COLO668 (cell line): ENCODE results near the gene NSUN6.

ENCODE experiments used
- DNase-seq: peaks from one replicate; lab custom pipeline; 2025; ENCODE audit not compliant: unreplicated experiment; lab: John Stamatoyannopoulos, UW

NSUN6 gene

GRCh38 chr10:18505456-18506118 is 145.8 kb downstream of the NSUN6 start:
- DNase-seq, result no peak

GRCh38 chr10:18504161-18504560 is 147.2 kb downstream of the NSUN6 start:
- no peak for DNase-seq

- no peak for DNase-seq
These were observed 149.8 kb downstream of the NSUN6 start for GRCh38 chr10:18501629-18502028.

- no peak for DNase-seq
These were observed 150.2 kb downstream of the NSUN6 start for GRCh38 chr10:18501198-18501597.

GRCh38 chr10:18500576-18500975 is 150.8 kb downstream of the NSUN6 start:
- no peak for DNase-seq

GRCh38 chr10:18498998-18499397 is 152.4 kb downstream of the NSUN6 start:
- DNase-seq, result no peak

- DNase-seq, result no peak
These were observed 153.5 kb downstream of the NSUN6 start for GRCh38 chr10:18497806-18498369.
